ENCODE results near the gene PPP1R36.

DNA sequence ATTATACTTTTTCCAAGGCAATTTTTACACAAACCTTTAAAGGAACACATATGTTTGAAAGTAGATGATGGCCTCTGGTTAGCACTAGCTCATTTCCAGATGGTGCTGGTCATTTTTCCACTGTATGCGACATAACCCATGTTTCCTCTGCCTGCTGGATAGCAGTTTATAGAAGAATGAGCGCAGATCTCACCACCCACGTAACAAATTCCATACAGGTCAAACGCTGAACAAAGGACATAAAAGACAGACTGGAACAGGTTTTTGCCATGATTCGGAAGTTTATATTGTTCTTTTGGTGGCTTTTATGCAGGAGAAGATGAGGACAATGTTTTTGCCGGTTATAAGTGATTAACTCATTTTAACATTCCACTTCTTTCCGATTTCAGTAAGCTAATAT is 30.7 kb downstream of the PPP1R36 start:
- TF ChIP-seq, protein P1, sequence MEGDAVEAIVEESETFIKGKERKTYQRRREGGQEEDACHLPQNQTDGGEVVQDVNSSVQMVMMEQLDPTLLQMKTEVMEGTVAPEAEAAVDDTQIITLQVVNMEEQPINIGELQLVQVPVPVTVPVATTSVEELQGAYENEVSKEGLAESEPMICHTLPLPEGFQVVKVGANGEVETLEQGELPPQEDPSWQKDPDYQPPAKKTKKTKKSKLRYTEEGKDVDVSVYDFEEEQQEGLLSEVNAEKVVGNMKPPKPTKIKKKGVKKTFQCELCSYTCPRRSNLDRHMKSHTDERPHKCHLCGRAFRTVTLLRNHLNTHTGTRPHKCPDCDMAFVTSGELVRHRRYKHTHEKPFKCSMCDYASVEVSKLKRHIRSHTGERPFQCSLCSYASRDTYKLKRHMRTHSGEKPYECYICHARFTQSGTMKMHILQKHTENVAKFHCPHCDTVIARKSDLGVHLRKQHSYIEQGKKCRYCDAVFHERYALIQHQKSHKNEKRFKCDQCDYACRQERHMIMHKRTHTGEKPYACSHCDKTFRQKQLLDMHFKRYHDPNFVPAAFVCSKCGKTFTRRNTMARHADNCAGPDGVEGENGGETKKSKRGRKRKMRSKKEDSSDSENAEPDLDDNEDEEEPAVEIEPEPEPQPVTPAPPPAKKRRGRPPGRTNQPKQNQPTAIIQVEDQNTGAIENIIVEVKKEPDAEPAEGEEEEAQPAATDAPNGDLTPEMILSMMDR (IDR thresholded peaks at IDR 0.05; ENCODE audit: poor library complexity) = no peak
- TF ChIP-seq EZH2 (IDR thresholded peaks at IDR 0.05; ENCODE audit: borderline replicate concordance) = no peak
